ENCODE results near the gene ESYT2. TPM values are rescaled to one million over a fixed set of nuclear protein-coding genes. Genes with fewer than 3 reads are reported as not detected.

Gene ESYT2
- total RNA-seq, 1 donor from 2014 or later = 87.8 TPM

GRCh38 chr7:158805414-158805813 lies 23.9 kb downstream of the ESYT2 start:
- intact Hi-C loops (cut with micrococcal nuclease) = no loop called here

GRCh38 chr7:158804335-158804734 lies 25.0 kb downstream of the ESYT2 start:
- intact Hi-C loops (cut with micrococcal nuclease) = no loop called here

GRCh38 chr7:158803367-158803969 lies 25.8 kb downstream of the ESYT2 start:
- intact Hi-C loops (cut with micrococcal nuclease) = loop anchor here (1.0 to 2.0 kb wide), 2 partner anchors 15 to 25 kb away; no protein-coding TSS in a partner anchor

DNA sequence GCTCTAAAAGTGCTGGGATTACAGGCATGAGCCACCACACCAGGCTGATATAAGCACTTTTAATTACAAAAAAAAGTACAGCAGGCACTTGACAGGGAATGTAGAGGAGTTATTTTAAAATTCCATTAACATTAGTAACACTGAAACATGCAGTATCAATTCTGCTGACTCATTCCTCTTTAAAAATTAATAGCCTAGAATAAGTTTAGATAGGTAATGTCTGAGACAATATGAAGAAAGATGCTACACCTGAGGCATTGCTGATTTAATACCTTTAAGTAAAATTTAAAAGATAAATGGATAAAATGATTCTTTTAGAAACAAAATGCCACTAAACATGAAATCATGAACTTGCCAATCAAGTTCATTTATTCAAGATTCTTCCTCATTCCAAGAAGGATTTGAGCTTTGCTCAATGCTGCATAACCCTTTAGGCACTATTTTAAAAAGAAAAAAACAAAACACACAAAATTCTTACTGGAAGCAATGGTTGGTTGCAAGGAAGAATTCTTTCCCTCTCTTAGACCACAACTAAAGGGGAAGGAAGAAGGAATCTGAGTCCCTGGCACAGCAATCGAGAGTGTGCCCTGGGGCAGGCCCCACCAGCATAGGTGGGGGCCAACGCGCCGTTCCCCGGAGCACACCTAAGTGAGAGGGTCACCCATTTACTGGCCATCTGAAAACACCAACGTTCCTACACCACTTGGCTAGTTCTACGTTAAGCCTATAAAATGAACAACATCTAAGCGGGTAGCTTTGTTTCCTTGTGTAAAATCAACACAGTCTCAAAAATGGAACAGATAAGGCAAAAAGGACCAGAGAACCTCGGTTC lies 26.6 kb downstream of the ESYT2 start:
- intact Hi-C loops (cut with micrococcal nuclease) = loop anchor here (1.0 to 2.0 kb wide), 2 partner anchors 16 to 24 kb away; no protein-coding TSS in a partner anchor

- intact Hi-C loops (cut with micrococcal nuclease) = no loop called here
Measured at GRCh38 chr7:158798741-158799140, 30.6 kb downstream of the ESYT2 start.

- intact Hi-C loops (cut with micrococcal nuclease) = no loop called here
Measured at GRCh38 chr7:158796667-158797066, 32.6 kb downstream of the ESYT2 start.

DNA sequence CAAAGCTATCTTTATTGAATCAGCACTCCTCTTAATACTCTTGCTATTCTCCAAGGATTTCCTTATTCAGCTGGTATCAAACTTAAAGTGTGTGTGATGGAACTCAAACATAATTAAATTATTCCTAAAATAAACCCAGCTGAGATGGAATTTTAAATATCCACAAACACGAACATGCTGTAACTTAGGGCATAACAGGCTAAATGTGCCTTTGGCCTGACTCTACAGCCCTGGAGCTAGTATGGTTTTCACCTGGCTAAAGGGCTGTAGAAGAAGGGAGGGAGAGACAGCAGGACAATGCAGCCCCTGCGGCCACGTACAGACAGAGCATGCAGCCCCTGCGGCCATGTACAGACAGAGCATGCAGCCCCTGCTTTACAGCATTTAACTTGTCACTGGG lies 34.0 kb downstream of the ESYT2 start:
- intact Hi-C loops (cut with micrococcal nuclease) = no loop called here

DNA sequence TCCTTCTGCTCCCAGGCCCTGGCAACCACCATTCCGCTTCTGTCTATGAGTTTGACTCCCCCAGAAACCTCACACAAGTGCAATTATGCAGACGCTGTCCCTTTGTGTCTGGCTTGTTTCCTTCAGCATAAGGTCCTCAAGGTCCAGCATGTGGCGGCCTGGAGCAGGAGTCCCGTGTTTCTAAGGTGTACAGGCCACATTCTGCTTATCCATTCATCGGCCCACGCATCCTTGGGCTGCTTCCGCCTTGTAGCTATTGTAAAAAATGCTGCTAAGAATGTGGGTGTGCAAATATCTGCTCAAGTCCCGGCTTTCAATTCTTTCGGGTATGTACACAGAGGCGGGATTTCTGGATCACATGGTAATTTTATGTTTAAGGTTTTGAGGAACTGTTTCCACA lies 38.2 kb downstream of the ESYT2 start:
- intact Hi-C loops (cut with micrococcal nuclease) = no loop called here

- intact Hi-C loops (cut with micrococcal nuclease) = no loop called here
Measured at GRCh38 chr7:158789842-158790241, 39.5 kb downstream of the ESYT2 start.

- intact Hi-C loops (cut with micrococcal nuclease) = no loop called here
Measured at GRCh38 chr7:158786898-158787297, 42.4 kb downstream of the ESYT2 start.

DNA sequence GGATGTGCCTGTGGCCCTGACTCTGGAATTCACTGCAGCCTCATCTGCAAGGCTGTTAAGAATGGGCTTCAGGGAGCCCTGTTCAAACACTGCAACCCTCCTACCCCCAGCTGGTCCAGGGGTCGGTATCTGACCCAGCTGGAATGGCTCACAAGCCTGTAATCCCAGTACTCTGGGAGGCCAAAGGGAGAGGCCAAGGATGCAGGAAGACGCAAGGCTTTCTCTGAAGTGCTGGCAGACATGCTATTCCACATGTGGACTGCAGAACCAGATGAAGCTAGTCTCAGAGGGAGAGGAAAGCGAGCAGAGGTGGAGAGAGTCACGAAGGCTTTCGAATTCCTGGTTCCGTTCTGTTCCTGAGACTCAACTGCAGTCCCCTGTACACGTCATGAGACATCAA lies 45.0 kb downstream of the ESYT2 start:
- intact Hi-C loops (cut with micrococcal nuclease) = no loop called here

- intact Hi-C loops (cut with micrococcal nuclease) = no loop called here
Measured at GRCh38 chr7:158783595-158783994, 45.7 kb downstream of the ESYT2 start.

- intact Hi-C loops (cut with micrococcal nuclease) = no loop called here
Measured at GRCh38 chr7:158782761-158783401, 46.4 kb downstream of the ESYT2 start.

- intact Hi-C loops (cut with micrococcal nuclease) = no loop called here
Measured at GRCh38 chr7:158781974-158782664, 47.2 kb downstream of the ESYT2 start.

GRCh38 chr7:158781217-158781973 lies 47.9 kb downstream of the ESYT2 start:
- intact Hi-C loops (cut with micrococcal nuclease) = no loop called here

DNA sequence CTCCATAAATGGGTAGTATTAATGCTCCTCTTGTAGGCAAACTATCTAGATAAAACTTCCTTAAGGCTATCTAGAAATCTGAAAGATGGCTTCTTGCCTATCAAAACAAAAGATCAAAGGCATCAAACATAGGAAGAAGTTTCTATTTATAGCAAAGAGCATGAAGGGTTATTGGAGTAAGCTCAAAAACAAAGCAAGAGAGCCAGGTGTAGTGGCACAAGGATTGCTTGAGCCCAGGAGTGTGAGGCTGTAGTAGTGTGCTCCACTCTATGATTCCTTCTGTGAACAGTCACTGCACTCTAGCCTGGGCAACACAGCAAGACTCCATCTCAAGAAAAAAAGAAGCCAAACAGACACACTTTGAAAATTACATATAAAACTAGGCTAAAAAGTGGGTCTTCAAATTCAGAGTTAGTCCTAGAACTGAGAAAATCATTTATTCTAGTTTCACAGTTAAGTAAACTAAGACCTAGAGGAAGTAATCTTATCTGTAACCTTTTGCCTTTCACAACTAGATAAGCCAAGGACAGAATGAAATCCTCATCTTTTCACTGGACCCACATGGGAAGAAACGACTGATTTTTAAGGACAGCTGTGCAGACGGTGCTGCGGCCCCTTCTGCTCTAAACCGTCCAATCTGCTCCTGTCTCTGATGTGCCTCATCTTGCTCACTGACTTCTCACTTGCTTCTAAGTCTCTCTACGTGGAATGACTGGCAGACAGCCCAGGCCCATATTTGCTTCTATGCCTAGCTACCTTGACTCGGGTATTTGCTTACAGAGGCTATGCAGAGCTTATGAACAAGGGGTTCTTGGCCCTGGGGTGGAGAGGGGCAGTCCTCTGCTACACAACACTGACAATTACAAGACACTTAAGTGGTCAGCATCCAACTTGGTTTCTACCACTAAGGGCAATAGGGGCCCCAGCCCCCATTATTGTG lies 50.0 kb downstream of the ESYT2 start:
- intact Hi-C loops (cut with micrococcal nuclease) = loop anchor here (2.0 to 5.0 kb wide), 5 partner anchors 23 to 198 kb away; partner anchors contain the start of genes ESYT2 and NCAPG2

DNA sequence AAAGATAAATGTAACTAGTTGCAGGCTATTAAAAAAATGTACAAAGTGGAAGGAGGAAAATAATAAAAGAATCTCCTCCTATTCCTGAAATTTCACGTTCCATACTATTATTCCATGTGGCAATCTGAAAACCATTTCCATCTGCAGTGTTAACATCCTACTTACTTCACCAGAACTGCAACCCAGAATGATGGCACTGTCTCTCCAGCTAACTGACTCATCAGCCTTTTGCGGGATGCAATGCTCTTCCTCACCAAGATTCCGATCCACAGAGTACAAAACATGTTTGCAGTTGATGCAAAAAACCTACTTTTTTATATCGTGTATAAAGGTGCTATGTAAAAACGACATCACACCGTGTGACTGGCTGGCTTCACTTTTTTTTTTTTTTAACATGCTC lies 50.8 kb downstream of the ESYT2 start:
- intact Hi-C loops (cut with micrococcal nuclease) = loop anchor here (2.0 to 5.0 kb wide), 5 partner anchors 24 to 199 kb away; partner anchors contain the start of genes ESYT2 and NCAPG2

- intact Hi-C loops (cut with micrococcal nuclease) = loop anchor here (2.0 to 5.0 kb wide), 5 partner anchors 25 to 200 kb away; partner anchors contain the start of genes ESYT2 and NCAPG2
Measured at GRCh38 chr7:158777793-158778192, 51.5 kb downstream of the ESYT2 start.

DNA sequence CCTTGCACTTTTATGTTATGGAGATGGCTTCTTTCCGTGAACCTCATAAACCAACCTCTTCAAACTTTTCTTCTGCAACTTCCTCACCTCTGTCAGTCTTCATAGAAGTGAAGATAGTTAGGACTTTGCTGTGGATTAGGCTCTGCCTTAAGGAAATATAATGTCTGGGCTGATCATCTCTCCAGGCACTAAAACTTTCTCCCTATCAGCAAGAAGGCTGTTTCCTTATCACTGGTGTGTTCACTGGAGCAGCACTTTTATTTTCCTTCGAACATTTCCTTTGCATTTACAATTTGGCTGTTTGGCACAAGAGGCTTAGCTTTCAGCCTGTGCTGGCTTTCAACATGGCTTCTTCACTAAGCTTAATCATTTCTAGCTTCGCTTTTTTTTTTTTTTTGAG lies 52.8 kb downstream of the ESYT2 start:
- intact Hi-C loops (cut with micrococcal nuclease) = loop anchor here (5.0 kb wide), 2 partner anchors 74 to 201 kb away; partner anchors contain the start of gene NCAPG2
